Ovary (tissue), 9 donors: ENCODE data around the gene GPR157. TPM values are rescaled to one million over a fixed set of nuclear protein-coding genes. Genes with fewer than 3 reads are reported as not detected.
"Not testable (repeated sequence)": the region's sequence is repeated elsewhere in the genome, so short reads cannot be mapped to it uniquely, and the experiment has no call there.

ENCODE experiments used
- DNase-seq, 5 donors: peaks; one replicate each; pipeline ENCODE4 v3.0.0-alpha.2; 2019 to 2020
- H3K27ac ChIP-seq, 2 donors: fragments of 200-600 bp; one replicate each; pipeline versions ENCODE4 v1.5.1 to v1.8.0; 2019 to 2022
- H3K27me3 ChIP-seq: fragments of 200-600 bp; one replicate; pipeline ENCODE4 v1.8.0; 2022
- H3K36me3 ChIP-seq: fragments of 200-600 bp; sonication (generic); one replicate; pipeline ENCODE4 v1.5.1; 2019
- H3K4me1 ChIP-seq: one replicate; pipeline ENCODE4 v1.8.1; 2013; ENCODE audit warnings: mild to moderate bottlenecking, moderate library complexity; ENCODE audit not compliant: insufficient read depth
- H3K4me3 ChIP-seq: fragments of 200-600 bp; sonication (generic); one replicate; pipeline ENCODE4 v1.5.1; 2017
- H3K9me3 ChIP-seq, 2 donors: fragments of 200-600 bp in 1 of 2; sonication (generic) in 1 of 2; one replicate each; pipeline versions ENCODE4 v1.5.1 to v1.8.1; 2013 to 2019; ENCODE audit warnings: mild to moderate bottlenecking in 1 of 2, moderate library complexity in 1 of 2
- EP300 ChIP-seq: sonication (generic); formaldehyde crosslinking; IDR thresholded peaks from one replicate; pipeline ENCODE4 v1.6.1; 2017; ENCODE audit warnings: antibody characterized with exemption
- POLR2A ChIP-seq: fragments of 450-650 bp; IDR thresholded peaks from one replicate; pipeline ENCODE4 v1.6.1; 2017; ENCODE audit warnings: antibody characterized with exemption, mild to moderate bottlenecking, moderate library complexity
- WGBS, 3 donors: extraction: QIAGEN DNeasy Blood & Tissue Kit in 1 of 3; methylation state at CpG; one replicate each; pipeline versions ENCODE4 v1.1.5 to v1.1.7; 2013 to 2017; 5-methylcytosine and 5-hydroxymethylcytosine counted together
- intact Hi-C, 4 donors: fragments of 100-400 bp; cut with DNase I; formaldehyde crosslinking; loops; one replicate each; pipeline versions ENCODE4 v1.11.0 to v1.15.1; 2022 to 2023
- polyA plus RNA-seq, 2 donors: library from polyadenylated mRNA; stranded (reverse); fragments of 200-250 nt in 1 of 2; fragments of 350-450 nt in 1 of 2; fragmentation: Illumina TruSeq in 1 of 2; extraction: RNeasy Lipid Tissue Mini Kit (QIAGEN cat#74804) in 1 of 2; gene quantifications; one replicate each; pipeline ENCODE4 v1.2.3, GENCODE V29; 2013 to 2014
- total RNA-seq, 7 donors: library from RNA; depleted of rRNA in 2 of 7; stranded (reverse); fragments of >200 nt in 2 of 7; fragmentation: NEBNext Ultra II Directional in 3 of 7; extraction: Animal tissue kit (Norgen Biotek cat#: 25700) in 3 of 7; gene quantifications; one replicate each; pipeline versions ENCODE4 v1.1.0 to v1.2.4, GENCODE V29; 2016 to 2023
- TF ChIP-seq, protein P1 (sequence below), 3 donors: fragments of 450-650 bp in 2 of 3; fragments of 200-600 bp in 1 of 3; IDR thresholded peaks; one replicate each; pipeline versions ENCODE4 v1.5.1 to v1.8.0; 2016 to 2022; ENCODE audit warnings: antibody characterized with exemption in 3 of 3, mild to moderate bottlenecking in 1 of 3
- donor health status: DM: no; HTN: no; CAD: no; lungs with moderate emphysema.
- donor health status: DM: no; HTN: no; CAD: no.
- donor health status: Bipolar disorder and iron deficiency.
- donor health status: DM: yes; HTN: yes; CAD: no.
- donor health status: DM: no; HTN: no; CAD: no.
- donor health status: DM: yes; HTN: yes; CAD: no.

Gene GPR157
- total and polyA plus RNA-seq, 9 donors = 3.1 to 17.8 (median 8.6) TPM

DNA sequence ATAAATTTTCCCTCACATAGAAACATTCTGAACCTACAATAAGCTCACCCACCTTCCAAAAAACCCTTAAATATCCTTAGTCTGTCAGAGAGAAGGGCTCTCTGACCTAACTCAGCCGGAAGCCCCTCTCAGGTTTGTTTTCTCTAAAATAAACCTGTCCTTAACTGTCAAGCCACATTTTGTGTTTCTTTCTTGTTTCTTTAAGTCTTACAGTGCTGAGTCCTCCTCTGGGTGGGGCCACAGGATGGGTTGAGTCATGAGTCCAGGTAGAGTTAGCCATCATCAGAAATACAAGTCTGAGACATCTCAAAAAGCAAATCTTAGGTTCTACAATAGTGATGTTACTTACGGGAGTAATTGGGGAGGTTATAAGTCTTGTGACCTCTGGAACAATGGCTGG is 33.1 kb downstream of the GPR157 start:
- Histone ChIP-seq H3K9me3 (no peaks in the 10 kb centered on the region), H3K36me3 (no peaks in the 10 kb centered on the region), H3K4me1 (no peaks in the 10 kb centered on the region), H3K27ac (no peak overlapping the region), H3K4me3 (no peak overlapping the region), H3K27me3 (no peaks in the 10 kb centered on the region)
- intact Hi-C loops = loop anchor here in 2 of 4 donors (5.0 to 10.0 kb wide), 3 partner anchors 79 to 174 kb away; no protein-coding TSS in a partner anchor
- DNase-seq = no peak
- 92 to 93% (median 92%) methylated on average over 2 of the region's 2 CpGs for WGBS, 3 donors
- TF ChIP-seq, protein P1, sequence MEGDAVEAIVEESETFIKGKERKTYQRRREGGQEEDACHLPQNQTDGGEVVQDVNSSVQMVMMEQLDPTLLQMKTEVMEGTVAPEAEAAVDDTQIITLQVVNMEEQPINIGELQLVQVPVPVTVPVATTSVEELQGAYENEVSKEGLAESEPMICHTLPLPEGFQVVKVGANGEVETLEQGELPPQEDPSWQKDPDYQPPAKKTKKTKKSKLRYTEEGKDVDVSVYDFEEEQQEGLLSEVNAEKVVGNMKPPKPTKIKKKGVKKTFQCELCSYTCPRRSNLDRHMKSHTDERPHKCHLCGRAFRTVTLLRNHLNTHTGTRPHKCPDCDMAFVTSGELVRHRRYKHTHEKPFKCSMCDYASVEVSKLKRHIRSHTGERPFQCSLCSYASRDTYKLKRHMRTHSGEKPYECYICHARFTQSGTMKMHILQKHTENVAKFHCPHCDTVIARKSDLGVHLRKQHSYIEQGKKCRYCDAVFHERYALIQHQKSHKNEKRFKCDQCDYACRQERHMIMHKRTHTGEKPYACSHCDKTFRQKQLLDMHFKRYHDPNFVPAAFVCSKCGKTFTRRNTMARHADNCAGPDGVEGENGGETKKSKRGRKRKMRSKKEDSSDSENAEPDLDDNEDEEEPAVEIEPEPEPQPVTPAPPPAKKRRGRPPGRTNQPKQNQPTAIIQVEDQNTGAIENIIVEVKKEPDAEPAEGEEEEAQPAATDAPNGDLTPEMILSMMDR (IDR thresholded peaks at IDR 0.05) = no peak
- no peak for TF ChIP-seq POLR2A
- no peak for TF ChIP-seq EP300

- not testable (repeated sequence) for H3K36me3 ChIP-seq, H3K4me1 ChIP-seq, H3K4me3 ChIP-seq, H3K9me3 ChIP-seq, H3K27ac ChIP-seq, H3K27me3 ChIP-seq, DNase-seq
- intact Hi-C loops = loop anchor here in 1 of 4 donors (10.0 kb wide), 1 partner anchor 79 kb away; no protein-coding TSS in a partner anchor
- WGBS, 3 donors = 83 to 86% (median 86%) methylated on average over 18 of the region's 18 CpGs
Measured at GRCh38 chr1:9093996-9094595, 34.8 kb downstream of the GPR157 start.

- intact Hi-C loops = loop anchor here in 1 of 4 donors (10.0 kb wide), 1 partner anchor 79 kb away; no protein-coding TSS in a partner anchor
- WGBS, 3 donors = 80 to 91% (median 85%) methylated on average over 6 of the region's 6 CpGs
- no peaks in the 10 kb centered on the region for H3K36me3 ChIP-seq
Measured at GRCh38 chr1:9093581-9093980, 35.3 kb downstream of the GPR157 start.

DNA sequence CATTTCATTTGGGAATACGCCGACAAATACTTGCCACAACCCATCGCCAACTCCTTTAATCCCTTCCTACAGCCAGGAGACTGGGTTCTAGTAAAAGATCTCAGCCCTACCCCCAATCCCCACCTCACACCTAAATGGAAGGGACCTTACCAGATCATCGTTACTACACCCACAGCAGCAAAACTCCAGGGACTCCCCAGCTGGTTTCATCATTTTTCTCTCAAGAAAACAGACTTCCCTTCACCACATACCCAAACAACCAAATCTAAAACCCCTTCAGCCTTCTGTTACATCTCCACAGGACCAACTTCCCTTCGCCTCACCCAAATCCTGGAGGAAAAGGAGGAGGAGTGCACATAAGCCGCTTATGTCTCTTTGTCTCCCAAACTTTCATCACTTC is 35.8 kb downstream of the GPR157 start:
- intact Hi-C loops = loop anchor here in 1 of 4 donors (10.0 kb wide), 1 partner anchor 78 kb away; no protein-coding TSS in a partner anchor
- no peak overlapping the region for H3K4me3 ChIP-seq
- H3K4me1 ChIP-seq = no peaks in the 10 kb centered on the region
- no peaks in the 10 kb centered on the region for H3K27me3 ChIP-seq
- H3K27ac ChIP-seq = no peak overlapping the region
- TF ChIP-seq, protein P1 (IDR thresholded peaks at IDR 0.05) = no peak
- TF ChIP-seq POLR2A = no peak
- no peak for TF ChIP-seq EP300
- no peak for DNase-seq
- WGBS, 3 donors = 80 to 87% (median 81%) methylated on average over 6 of the region's 6 CpGs
- H3K36me3 ChIP-seq = no peaks in the 10 kb centered on the region
- H3K9me3 ChIP-seq = no peaks in the 10 kb centered on the region

More at GRCh38 chr1:9093581-9093980, 35.3 kb downstream of the GPR157 start:
- Histone ChIP-seq H3K9me3 (no peaks in the 10 kb centered on the region), H3K27ac (no peak overlapping the region), H3K4me3 (no peak overlapping the region), H3K4me1 (no peaks in the 10 kb centered on the region), H3K27me3 (no peaks in the 10 kb centered on the region)
- TF ChIP-seq, protein P1 (IDR thresholded peaks at IDR 0.05) = no peak
- no peak for TF ChIP-seq POLR2A
- TF ChIP-seq EP300 = no peak
- DNase-seq = no peak

- DNase-seq = no peak
- Histone ChIP-seq H3K36me3 (no peaks in the 10 kb centered on the region), H3K27ac (no peak overlapping the region), H3K4me3 (no peak overlapping the region), H3K9me3 (no peaks in the 10 kb centered on the region), H3K27me3 (no peaks in the 10 kb centered on the region), H3K4me1 (no peaks in the 10 kb centered on the region)
- TF ChIP-seq, protein P1 (IDR thresholded peaks at IDR 0.05) = no peak
- TF ChIP-seq POLR2A (no peak), EP300 (no peak)
- intact Hi-C loops = no loop called here
- WGBS, 3 donors = 56 to 67% (median 61%) methylated on average over 4 of the region's 4 CpGs
Measured at GRCh38 chr1:9088807-9089206, 40.1 kb downstream of the GPR157 start.
